HepG2 (cell line): ENCODE measurements around the gene PTPN2.

Experiments used
- EZH2 ChIP-seq: conservative IDR thresholded peaks from 2 replicates; pipeline ENCODE4 v1.6.1; 2012; ENCODE audit warnings: mild to moderate bottlenecking, low read depth, low read length, moderate library complexity
- MAX ChIP-seq: IDR thresholded peaks from 2 replicates; pipeline ENCODE4 v1.6.1; 2012; ENCODE audit warnings: inconsistent platforms

GRCh38 chr18:12742453-12742852 is 141.6 kb downstream of the PTPN2 start:
- no peak for TF ChIP-seq MAX
- no peak for TF ChIP-seq EZH2
